GM19025 (cell line): ENCODE data around the gene NNAT.

Experiments used
- ATAC-seq: cut with Tn5 transposase; IDR thresholded peaks from one replicate; pipeline ENCODE4 v1.9.1; 2021; ENCODE audit warnings: mild to moderate bottlenecking, low read depth, moderate library complexity; ENCODE audit not compliant: unreplicated experiment

Gene NNAT

GRCh38 chr20:37564388-37565133 lies 43.5 kb downstream of the NNAT start:
- no peak for ATAC-seq

GRCh38 chr20:37565134-37565811 lies 44.2 kb downstream of the NNAT start:
- no peak for ATAC-seq

- no peak for ATAC-seq
These were observed 45.7 kb downstream of the NNAT start for GRCh38 chr20:37566590-37567330.

GRCh38 chr20:37567331-37567665 lies 46.2 kb downstream of the NNAT start:
- no peak for ATAC-seq

- ATAC-seq, result no peak
These were observed 46.9 kb downstream of the NNAT start for GRCh38 chr20:37567671-37568588.

GRCh38 chr20:37570419-37570818 lies 49.4 kb downstream of the NNAT start:
- ATAC-seq, result no peak

GRCh38 chr20:37571033-37571432 lies 50.0 kb downstream of the NNAT start:
- no peak for ATAC-seq
